GM19324 (cell line): Measurements from ENCODE around the gene TSPAN14.
A peak's percentile ranks its signal among the peaks of the same experiment; 100 is the strongest.
"Not testable (repeated sequence)": the region's sequence is repeated elsewhere in the genome, so short reads cannot be mapped to it uniquely, and the experiment has no call there.

Source experiments
- ATAC-seq: cut with Tn5 transposase; IDR thresholded peaks from one replicate; pipeline ENCODE4 v1.9.1; 2021; ENCODE audit warnings: mild to moderate bottlenecking, moderate library complexity; ENCODE audit not compliant: unreplicated experiment, low FRiP score

The TSPAN14 gene

DNA sequence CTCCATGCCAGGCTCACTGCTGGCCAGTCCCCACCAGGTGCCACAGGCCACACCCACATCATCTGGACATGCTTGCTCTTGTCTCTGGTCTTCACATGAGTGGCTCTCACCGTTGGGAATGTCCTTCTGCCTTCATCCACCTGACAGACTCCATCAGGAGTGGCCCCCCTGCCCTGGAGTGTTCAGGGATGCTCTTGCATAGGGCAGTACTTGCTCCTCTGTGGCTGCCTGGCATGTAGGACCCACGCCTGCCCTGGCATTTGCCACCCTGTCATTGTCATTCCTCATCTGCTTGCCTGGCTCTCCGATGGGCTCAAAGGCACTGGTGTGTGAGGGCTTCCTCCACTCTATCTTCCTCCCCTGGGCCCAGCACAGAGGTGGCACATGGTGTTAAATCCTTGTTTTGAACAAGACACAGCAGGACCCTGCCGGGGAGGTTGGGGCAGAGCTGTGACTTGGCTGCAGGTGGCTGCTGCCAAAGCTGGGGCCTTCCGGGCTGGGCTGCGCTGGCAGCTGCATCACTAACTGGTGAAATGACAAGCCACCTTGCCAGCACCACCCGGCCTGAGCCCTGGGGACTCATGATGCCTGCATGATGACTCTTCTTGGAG is 85.4 kb downstream of the TSPAN14 start:
- peak; percentile 40 for ATAC-seq

DNA sequence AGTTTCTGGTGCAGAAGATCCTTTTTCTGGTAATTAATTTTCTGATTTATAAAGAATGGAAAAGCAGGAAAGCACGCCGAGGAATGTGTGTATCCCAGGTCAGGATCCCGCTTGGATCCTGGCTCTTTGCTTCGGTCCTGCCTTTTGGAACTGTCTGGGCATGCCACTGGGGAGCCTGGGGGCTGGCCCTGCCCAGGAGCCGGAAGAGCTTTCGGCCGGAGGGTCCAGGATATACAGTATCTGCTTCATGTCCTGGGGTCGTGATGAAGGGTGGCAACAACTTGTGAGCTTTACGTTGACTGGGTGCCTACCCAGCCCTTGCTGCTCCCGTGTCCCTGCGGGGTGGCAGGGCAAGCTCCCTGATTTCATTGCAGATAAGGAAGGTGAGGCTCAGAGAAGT is 86.0 kb downstream of the TSPAN14 start:
- no peak for ATAC-seq

DNA sequence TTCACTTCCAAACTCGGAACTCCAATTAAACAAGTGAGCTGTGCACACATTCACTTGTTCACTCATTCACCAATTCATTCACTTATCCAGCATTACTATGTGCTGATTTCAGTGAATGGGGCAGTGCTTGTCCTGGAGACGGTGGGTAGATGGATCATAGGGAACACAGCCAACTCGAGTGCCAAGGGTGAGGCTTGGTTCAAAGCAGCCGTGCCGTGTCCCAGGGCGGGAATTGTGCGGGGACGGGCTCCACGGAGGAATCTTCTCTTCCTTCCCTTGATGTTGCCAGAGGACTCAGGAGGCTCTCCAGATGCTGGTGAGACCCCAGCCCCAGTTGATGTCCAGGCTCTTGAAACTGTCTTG is 86.5 kb downstream of the TSPAN14 start:
- ATAC-seq = no peak

GRCh38 chr10:80540981-80541750 is 87.1 kb downstream of the TSPAN14 start:
- no peak for ATAC-seq

GRCh38 chr10:80542053-80542452 is 87.9 kb downstream of the TSPAN14 start:
- no peak for ATAC-seq

DNA sequence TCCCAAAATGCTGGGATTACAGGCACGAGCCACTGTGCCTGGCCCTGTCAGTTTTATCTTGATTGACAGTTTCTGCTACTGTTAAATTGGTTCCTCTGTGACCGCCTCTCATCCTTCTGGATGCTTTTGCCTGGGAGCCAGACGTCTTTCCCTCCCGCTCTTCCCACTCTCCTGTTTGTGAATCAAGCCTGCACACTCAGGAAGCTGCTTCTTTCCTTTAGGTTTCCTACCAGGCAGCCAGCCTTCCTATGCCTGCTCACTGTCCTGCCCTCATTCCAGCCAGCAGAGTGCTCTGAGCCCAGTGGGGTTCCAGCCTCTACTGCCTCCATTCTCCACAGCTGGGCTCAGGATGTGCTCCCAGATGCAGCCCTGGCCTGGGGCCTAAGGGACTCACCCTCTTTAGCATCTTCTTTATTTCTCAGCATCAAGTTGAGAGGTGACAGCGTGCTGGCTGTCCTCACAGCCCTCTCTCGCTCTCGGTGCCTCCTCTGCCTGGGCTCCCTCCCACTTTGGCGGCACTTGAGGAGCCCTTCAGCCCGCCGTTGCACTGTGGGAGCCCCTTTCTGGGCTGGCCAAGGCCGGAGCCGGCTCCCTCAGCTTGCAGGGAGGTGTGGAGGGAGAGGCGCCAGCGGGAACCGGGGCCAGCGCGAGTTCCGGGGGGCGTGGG is 88.7 kb downstream of the TSPAN14 start:
- ATAC-seq = no peak

DNA sequence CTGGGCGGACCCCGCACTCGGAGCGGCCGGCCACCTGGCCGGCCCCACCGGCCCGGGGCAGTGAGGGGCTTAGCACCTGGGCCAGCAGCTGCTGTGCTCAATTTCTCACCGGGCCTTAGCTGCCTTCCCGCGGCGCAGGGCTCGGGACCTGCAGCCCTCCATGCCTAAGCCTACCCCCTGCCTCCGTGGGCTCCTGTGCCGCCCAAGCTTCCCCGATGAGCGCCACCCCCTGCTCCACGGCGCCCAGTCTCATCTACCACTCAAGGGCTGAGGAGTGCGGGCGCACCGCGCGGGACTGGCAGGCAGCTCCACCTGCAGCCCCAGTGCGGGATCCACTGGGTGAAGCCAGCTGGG is 89.2 kb downstream of the TSPAN14 start:
- not testable (repeated sequence) for ATAC-seq

DNA sequence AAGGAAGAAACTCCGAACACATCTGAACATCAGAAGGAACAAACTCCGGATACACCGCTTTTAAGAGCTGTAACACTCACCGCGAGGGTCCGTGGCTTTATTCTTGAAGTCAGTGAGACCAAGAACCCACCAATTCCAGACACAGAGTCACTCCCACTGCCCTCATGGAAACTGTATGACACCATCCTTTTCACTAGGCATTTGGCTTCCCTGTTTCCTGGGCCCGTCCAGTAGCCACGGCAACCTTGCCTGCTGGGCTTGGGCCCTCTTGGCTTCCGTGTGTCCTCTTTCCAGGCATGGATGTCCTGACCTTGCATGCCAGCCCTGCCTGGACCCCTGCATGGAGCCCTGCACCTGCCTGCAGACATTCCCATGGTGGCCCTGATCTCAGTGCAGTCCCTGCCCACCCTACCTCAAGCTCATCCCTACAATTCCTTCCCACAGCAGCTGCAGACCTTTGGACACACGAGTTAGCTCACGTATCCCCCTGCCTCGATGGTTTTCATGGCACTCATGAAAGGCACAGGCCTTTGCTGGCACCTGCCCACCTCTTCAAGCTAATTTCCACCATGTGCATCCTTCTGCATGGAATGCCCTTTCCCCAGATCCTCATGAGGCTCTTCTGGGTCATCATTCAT is 90.3 kb downstream of the TSPAN14 start:
- ATAC-seq = no peak

DNA sequence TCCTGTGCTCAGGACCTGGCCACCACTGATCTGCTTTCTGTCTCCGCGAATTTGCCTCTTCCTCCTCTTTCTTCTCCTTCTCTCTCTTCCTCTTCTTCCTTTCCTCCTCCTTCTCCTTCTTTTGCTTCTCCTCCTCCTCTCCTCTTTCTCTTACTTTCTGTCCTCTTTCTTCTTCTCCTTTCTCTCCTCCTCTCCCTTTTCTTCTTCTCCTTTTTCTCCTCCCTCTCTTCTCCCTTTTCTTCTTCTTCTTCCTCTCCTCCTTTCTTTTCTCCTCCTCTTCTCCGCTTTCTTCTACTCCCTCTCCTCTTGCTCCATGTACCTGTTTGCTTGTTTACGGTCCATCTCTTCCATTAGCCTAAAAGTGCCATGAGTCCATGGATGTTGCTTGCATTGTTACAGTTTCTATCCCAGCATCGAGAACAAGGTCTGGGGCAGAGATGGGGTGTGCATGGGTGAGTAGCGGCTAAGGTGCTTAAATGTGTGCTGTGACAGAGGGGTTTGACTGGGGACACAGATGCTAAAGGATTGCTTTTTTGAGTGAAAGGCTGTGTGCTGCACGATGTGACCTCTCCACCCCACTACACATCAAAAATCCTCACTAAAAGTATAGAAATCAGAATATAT is 91.3 kb downstream of the TSPAN14 start:
- no peak for ATAC-seq

DNA sequence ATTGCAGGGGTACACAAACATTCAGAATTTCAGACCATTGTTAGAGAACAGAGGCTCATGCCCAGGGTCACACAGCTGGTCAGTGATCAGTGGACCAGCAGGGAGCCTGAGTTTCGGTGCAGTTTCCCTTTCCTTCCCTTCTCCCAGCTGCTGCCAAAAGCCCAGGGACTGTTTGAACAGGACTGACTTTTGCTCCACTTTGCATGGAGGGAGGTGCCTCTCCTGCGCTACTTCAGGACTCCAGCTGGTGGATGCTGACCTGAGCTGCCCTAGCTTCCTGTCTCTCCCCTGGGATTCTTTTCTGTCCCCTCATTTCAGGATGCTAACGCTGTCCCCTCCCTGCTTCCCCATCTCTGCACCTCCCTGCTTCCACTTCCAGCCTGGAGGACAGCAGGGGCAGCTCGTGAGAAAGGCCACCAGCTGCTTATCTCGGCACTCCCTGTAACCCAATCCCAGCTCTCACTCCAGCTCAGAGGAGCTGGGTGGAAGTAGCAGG is 98.1 kb downstream of the TSPAN14 start:
- ATAC-seq = no peak

DNA sequence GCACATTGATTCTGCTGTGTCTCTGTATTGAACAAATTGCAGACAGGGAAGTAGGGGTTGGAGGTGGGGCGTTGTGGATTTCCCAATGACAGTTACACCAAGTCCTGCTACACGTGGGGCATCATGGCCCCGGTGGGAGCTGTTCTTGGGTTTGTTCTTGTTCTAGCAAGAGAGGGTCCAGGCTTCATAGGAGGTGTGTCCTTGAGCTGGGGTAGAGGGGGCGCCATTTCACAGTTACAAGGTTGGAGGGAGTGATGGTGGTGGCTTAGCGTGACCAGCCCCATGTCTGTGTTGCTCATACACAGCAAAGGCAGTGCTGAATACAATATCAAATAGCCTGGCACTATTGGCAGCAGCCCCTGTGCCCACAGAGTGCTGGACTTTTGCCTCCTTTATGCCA is 99.3 kb downstream of the TSPAN14 start:
- no peak for ATAC-seq

GRCh38 chr10:80554050-80554449 is 99.9 kb downstream of the TSPAN14 start:
- ATAC-seq = no peak

DNA sequence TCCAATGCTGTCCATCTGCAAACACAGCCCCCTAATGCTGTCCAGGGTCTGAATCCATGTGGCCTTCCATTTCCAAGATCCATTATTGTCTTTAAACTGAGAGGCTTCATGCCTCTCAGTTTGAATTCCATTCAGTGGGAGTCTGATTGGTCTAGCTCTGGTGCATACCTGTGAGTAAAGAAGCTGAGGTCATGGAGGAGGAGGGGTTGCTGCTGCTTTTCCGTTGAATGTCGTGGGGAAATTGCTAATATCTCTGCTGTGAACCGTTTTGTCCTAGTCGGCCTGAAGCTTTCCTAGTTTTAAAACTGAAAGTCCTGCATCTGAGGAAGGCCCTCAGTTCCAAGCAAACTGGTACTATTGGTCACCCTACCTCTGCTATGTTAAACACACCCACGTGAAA is 101.3 kb downstream of the TSPAN14 start:
- ATAC-seq = no peak

DNA sequence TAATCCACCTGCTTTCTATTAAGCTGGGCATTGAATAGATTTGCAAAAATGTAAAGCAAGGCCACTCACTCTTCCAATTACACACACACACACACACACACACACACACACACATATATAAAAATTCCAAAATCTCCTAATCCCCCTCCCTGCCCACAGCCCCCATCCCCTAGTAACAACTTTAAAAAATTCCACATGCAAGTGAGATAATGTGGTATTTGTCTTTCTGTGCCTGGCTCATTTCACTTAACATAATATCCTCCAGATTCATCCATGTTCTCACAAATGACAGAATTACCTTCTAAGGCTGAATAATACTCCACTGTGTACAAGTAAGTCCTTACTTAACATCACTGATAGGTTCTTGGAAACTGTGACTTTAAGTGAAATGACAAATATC is 107.8 kb downstream of the TSPAN14 start:
- no peak for ATAC-seq

GRCh38 chr10:80567292-80567691 is 113.2 kb downstream of the TSPAN14 start:
- no peak for ATAC-seq

- ATAC-seq = no peak
Measured at GRCh38 chr10:80569131-80569895, 115.2 kb downstream of the TSPAN14 start.

DNA sequence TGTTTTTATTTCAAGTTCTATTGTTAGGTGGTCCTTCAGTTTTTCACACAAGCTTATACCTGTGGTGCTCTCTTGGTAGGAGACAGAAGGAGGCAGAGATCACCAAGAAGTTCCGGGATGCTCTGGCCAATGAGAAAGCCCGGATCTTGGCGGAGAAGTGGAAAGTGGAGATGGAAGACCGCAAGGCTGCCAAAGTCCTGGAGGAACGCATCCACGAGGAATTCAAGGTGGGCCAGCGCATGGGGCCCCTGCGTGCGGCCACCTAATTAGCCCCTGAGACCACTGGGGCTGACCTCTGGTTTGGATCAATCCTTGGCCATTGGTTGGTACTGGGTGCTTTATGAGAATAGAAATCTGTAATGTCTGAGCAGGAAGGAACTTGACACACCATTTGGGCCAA is 117.2 kb downstream of the TSPAN14 start:
- ATAC-seq = no peak

DNA sequence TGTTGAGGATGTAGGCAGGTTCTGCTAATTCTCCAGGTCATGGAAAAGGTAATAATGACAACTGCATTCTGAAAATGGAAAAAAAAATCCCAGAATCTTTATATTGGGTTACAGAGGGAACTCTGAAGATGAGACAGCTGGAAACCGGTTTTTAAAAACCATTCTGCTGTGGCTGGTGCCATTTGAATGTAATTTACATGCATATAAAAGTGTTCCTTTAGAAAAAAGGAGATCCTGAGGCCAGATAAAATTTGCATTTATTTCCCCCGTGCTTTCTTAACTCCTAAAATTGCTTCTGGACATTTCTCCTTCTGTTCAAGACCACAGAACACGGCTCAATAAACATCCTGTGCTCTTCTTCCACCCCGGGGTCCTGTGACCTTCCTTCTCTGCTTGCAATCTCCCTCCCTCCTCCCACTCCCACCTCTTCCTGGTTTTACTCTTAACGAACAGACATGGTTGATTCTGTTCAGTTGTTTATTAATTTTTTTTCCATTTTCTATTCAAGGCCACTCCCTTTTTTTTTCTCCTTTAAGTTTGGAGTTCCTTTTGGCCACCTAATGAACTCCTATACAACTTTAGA is 125.2 kb downstream of the TSPAN14 start:
- ATAC-seq = no peak

- ATAC-seq = no peak
Measured at GRCh38 chr10:80579849-80580637, 125.9 kb downstream of the TSPAN14 start.
